HUES6 (cell line): Measurements from ENCODE around the gene FARP1.
"Not testable (repeated sequence)": the region's sequence is repeated elsewhere in the genome, so short reads cannot be mapped to it uniquely, and the experiment has no call there.

Source experiments
- H3K27ac ChIP-seq: 2 replicates; pipeline ENCODE4 v1.7.0; 2013; ENCODE audit warnings: low read depth, mild to moderate bottlenecking, low read length, inconsistent platforms
- H3K27me3 ChIP-seq: 2 replicates; pipeline ENCODE4 v1.6.1; 2013; ENCODE audit warnings: low read length; ENCODE audit not compliant: control insufficient read depth, insufficient read depth
- H3K36me3 ChIP-seq: 2 replicates; pipeline ENCODE4 v1.6.1; 2013; ENCODE audit warnings: low read length; ENCODE audit not compliant: control insufficient read depth, insufficient read depth
- H3K4me1 ChIP-seq: 2 replicates; pipeline ENCODE4 v1.6.1; 2013; ENCODE audit warnings: low read length; ENCODE audit not compliant: control insufficient read depth, insufficient read depth
- H3K4me3 ChIP-seq: 2 replicates; pipeline ENCODE4 v1.5.1; 2013; ENCODE audit warnings: low read depth, low read length
- H3K9ac ChIP-seq: one replicate; pipeline ENCODE4 v1.6.1; 2013; ENCODE audit warnings: mild to moderate bottlenecking, low read length
- H3K9me3 ChIP-seq: 2 replicates; pipeline ENCODE4 v1.6.1; 2013; ENCODE audit warnings: low read depth, low read length; ENCODE audit not compliant: control insufficient read depth, insufficient read depth

FARP1 gene

GRCh38 chr13:98230762-98231161 is 87.9 kb downstream of the FARP1 start:
- not testable (repeated sequence) for H3K36me3 ChIP-seq

GRCh38 chr13:98232456-98232855 is 89.6 kb downstream of the FARP1 start:
- H3K9me3 ChIP-seq, result peaks cover 11% of the 10 kb centered on the region; the same call in 1 of the 2 replicates
- H3K27ac ChIP-seq, result no peak overlapping the region
- H3K27me3 ChIP-seq, result no peaks in the 10 kb centered on the region

More at GRCh38 chr13:98230762-98231161, 87.9 kb downstream of the FARP1 start:
- H3K27ac ChIP-seq, H3K4me3 ChIP-seq, H3K4me1 ChIP-seq, H3K27me3 ChIP-seq, H3K9ac ChIP-seq: not testable (repeated sequence)
- H3K9me3 ChIP-seq, result peaks cover 11% of the 10 kb centered on the region; the same call in 1 of the 2 replicates

GRCh38 chr13:98233127-98233526 is 90.2 kb downstream of the FARP1 start:
- no peaks in the 10 kb centered on the region for H3K27me3 ChIP-seq
- no peaks in the 10 kb centered on the region for H3K4me1 ChIP-seq
- H3K27ac ChIP-seq, result no peak overlapping the region
- peaks cover 6% of the 10 kb centered on the region; the same call in 1 of the 2 replicates for H3K36me3 ChIP-seq
- H3K4me3 ChIP-seq, result no peak overlapping the region
- H3K9me3 ChIP-seq, result peaks cover 11% of the 10 kb centered on the region; the same call in 1 of the 2 replicates
- no peak overlapping the region for H3K9ac ChIP-seq

More at GRCh38 chr13:98232456-98232855, 89.6 kb downstream of the FARP1 start:
- peaks cover 6% of the 10 kb centered on the region; the same call in 1 of the 2 replicates for H3K36me3 ChIP-seq
- H3K4me3 ChIP-seq, result no peak overlapping the region
- no peak overlapping the region for H3K9ac ChIP-seq
- H3K4me1 ChIP-seq, result no peaks in the 10 kb centered on the region

GRCh38 chr13:98234348-98234747 is 91.5 kb downstream of the FARP1 start:
- peaks cover 4% of the 10 kb centered on the region for H3K4me1 ChIP-seq
- no peaks in the 10 kb centered on the region for H3K27me3 ChIP-seq
- peaks cover 6% of the 10 kb centered on the region; the same call in 1 of the 2 replicates for H3K36me3 ChIP-seq
- no peak overlapping the region for H3K9ac ChIP-seq
- H3K9me3 ChIP-seq, result peaks cover 11% of the 10 kb centered on the region; the same call in 1 of the 2 replicates
- no peak overlapping the region for H3K27ac ChIP-seq
- H3K4me3 ChIP-seq, result no peak overlapping the region

- H3K36me3 ChIP-seq, result no peaks in the 10 kb centered on the region
- H3K27ac ChIP-seq, result no peak overlapping the region
- no peaks in the 10 kb centered on the region for H3K27me3 ChIP-seq
- H3K4me3 ChIP-seq, result no peak overlapping the region
- 0 out of 2 replicates have a peak, but pooled peaks cover under 1% of the 10 kb centered on the region for H3K9me3 ChIP-seq
- H3K9ac ChIP-seq, result no peak overlapping the region
- H3K4me1 ChIP-seq, result peaks cover 7% of the 10 kb centered on the region
Observed at GRCh38 chr13:98236197-98236596, 93.3 kb downstream of the FARP1 start.

GRCh38 chr13:98237331-98237730 is 94.4 kb downstream of the FARP1 start:
- Histone ChIP-seq H3K4me3 (no peak overlapping the region), H3K27me3 (no peaks in the 10 kb centered on the region), H3K36me3 (no peaks in the 10 kb centered on the region), H3K27ac (no peak overlapping the region), H3K9ac (no peak overlapping the region), H3K9me3 (no peaks in the 10 kb centered on the region), H3K4me1 (peaks cover 7% of the 10 kb centered on the region)

GRCh38 chr13:98239162-98240076 is 96.5 kb downstream of the FARP1 start:
- no peaks in the 10 kb centered on the region for H3K36me3 ChIP-seq
- no peak overlapping the region for H3K4me3 ChIP-seq
- no peak overlapping the region for H3K27ac ChIP-seq
- no peak overlapping the region for H3K9ac ChIP-seq
- H3K4me1 ChIP-seq, result peaks cover 7% of the 10 kb centered on the region
- no peaks in the 10 kb centered on the region for H3K27me3 ChIP-seq
- no peaks in the 10 kb centered on the region for H3K9me3 ChIP-seq

GRCh38 chr13:98240135-98240534 is 97.2 kb downstream of the FARP1 start:
- Histone ChIP-seq H3K9me3 (no peaks in the 10 kb centered on the region), H3K36me3 (no peaks in the 10 kb centered on the region), H3K4me1 (peaks cover 7% of the 10 kb centered on the region), H3K27me3 (no peaks in the 10 kb centered on the region), H3K4me3 (no peak overlapping the region), H3K9ac (no peak overlapping the region), H3K27ac (no peak overlapping the region)

GRCh38 chr13:98240974-98241373 is 98.1 kb downstream of the FARP1 start:
- no peak overlapping the region for H3K27ac ChIP-seq
- no peak overlapping the region for H3K9ac ChIP-seq
- H3K36me3 ChIP-seq, result no peaks in the 10 kb centered on the region
- no peaks in the 10 kb centered on the region for H3K9me3 ChIP-seq
- H3K27me3 ChIP-seq, result no peaks in the 10 kb centered on the region
- H3K4me1 ChIP-seq, result peaks cover 7% of the 10 kb centered on the region
- no peak overlapping the region for H3K4me3 ChIP-seq

GRCh38 chr13:98241976-98242375 is 99.1 kb downstream of the FARP1 start:
- Histone ChIP-seq H3K4me1 (peaks cover 7% of the 10 kb centered on the region), H3K27me3 (no peaks in the 10 kb centered on the region), H3K27ac (no peak overlapping the region), H3K9me3 (no peaks in the 10 kb centered on the region), H3K4me3 (no peak overlapping the region), H3K9ac (no peak overlapping the region), H3K36me3 (no peaks in the 10 kb centered on the region)

- Histone ChIP-seq H3K9me3 (no peaks in the 10 kb centered on the region), H3K4me1 (peaks cover 7% of the 10 kb centered on the region), H3K4me3 (no peak overlapping the region), H3K27ac (no peak overlapping the region), H3K9ac (no peak overlapping the region), H3K27me3 (no peaks in the 10 kb centered on the region), H3K36me3 (no peaks in the 10 kb centered on the region)
Observed at GRCh38 chr13:98242403-98242802, 99.5 kb downstream of the FARP1 start.
